GM12891 (cell line): Measurements from ENCODE around the gene KSR1.

Experiments used
- POLR2A ChIP-seq: IDR thresholded peaks from 2 replicates; pipeline ENCODE4 v1.6.1; 2011; ENCODE audit warnings: low read depth, low read length, control low read depth
- POLR2AphosphoS5 ChIP-seq: IDR thresholded peaks from 2 replicates; pipeline ENCODE4 v1.6.1; 2011; ENCODE audit warnings: low read depth, low read length, control low read depth
- SPI1 ChIP-seq: IDR thresholded peaks from 2 replicates; pipeline ENCODE4 v1.6.1; 2011; ENCODE audit warnings: low read depth, low read length, control low read depth

DNA sequence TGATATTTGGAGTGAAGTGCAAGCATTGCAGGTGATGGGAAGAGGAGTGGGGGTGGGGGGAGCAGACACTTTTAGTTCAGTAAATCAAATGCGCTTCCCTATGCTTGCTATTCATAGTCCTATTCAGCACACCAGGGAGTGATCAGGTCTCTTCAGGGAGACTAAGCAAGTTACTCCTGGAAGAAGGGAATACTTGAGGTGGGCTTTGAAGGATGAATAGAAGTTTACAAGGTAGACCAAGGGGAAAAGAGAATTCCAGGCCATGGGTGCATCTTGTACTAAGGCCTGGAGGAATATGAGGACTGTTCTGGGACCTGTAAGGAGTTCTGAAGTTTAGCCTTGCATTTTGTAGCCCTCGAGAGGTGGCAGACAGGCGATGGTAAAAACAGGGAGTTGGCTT lies 134.6 kb downstream of the KSR1 start:
- TF ChIP-seq POLR2AphosphoS5: no peak
- TF ChIP-seq POLR2A: no peak
- no peak for TF ChIP-seq SPI1
